Upper lobe of left lung (tissue), 4 donors: ENCODE data around the gene GP1BB.

Experiments
- POLR2AphosphoS5 ChIP-seq, 2 donors: sonication (generic); formaldehyde crosslinking; IDR thresholded peaks; one replicate each; pipeline ENCODE4 v1.5.1; 2017; ENCODE audit warnings: antibody characterized with exemption in 2 of 2
- TF ChIP-seq, protein P1 (sequence below), 6 experiments: fragments of 450-650 bp in 4 of 6; fragments of 200-600 bp in 2 of 6; sonication (generic) in 2 of 6; IDR thresholded peaks; one replicate each; pipeline ENCODE4 v1.5.1; 2016 to 2019; ENCODE audit warnings: antibody characterized with exemption in 6 of 6

DNA sequence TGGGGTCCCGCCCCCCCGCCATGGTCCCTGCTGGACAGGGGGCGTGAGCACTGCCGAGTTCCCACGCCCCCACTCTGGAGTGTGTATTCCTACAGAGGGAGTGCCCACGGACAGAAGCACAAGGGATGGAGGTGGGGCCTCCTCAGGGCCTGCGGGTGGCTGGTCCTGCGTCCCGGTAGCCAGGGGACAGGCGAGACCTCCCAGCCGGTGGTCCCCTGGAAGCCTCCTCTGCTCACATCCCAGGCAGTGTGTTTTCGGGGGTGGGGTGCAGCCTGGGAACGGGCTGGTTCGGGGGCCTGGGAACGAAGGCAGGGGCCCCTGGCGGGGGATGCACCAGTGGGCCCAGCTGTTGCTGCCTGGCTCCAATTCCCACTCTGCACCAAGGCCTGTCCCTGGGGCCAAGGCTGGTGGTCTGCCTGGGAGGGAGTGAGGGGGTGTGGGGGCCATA is 16.1 kb downstream of the GP1BB start:
- TF ChIP-seq, protein P1, sequence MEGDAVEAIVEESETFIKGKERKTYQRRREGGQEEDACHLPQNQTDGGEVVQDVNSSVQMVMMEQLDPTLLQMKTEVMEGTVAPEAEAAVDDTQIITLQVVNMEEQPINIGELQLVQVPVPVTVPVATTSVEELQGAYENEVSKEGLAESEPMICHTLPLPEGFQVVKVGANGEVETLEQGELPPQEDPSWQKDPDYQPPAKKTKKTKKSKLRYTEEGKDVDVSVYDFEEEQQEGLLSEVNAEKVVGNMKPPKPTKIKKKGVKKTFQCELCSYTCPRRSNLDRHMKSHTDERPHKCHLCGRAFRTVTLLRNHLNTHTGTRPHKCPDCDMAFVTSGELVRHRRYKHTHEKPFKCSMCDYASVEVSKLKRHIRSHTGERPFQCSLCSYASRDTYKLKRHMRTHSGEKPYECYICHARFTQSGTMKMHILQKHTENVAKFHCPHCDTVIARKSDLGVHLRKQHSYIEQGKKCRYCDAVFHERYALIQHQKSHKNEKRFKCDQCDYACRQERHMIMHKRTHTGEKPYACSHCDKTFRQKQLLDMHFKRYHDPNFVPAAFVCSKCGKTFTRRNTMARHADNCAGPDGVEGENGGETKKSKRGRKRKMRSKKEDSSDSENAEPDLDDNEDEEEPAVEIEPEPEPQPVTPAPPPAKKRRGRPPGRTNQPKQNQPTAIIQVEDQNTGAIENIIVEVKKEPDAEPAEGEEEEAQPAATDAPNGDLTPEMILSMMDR (IDR thresholded peaks at IDR 0.05), result no peak
- TF ChIP-seq POLR2AphosphoS5 (IDR thresholded peaks at IDR 0.05), result no peak
